DOHH2 (cell line): ENCODE data around the gene MAST3.

Experiments used
- EZH2phosphoT487 ChIP-seq: fragments of 200-600 bp; sonication (generic); IDR thresholded peaks from 2 replicates; pipeline ENCODE4 v1.6.1; 2017; ENCODE audit warnings: borderline replicate concordance, mild to moderate bottlenecking, antibody characterized with exemption, low read length, moderate library complexity, mixed read lengths
- TF ChIP-seq, protein P1 (sequence below): fragments of 200-600 bp; sonication (generic); IDR thresholded peaks from one replicate; pipeline ENCODE4 v1.5.1; 2014; ENCODE audit warnings: antibody characterized with exemption, mild to moderate bottlenecking, low read depth, low read length; ENCODE audit not compliant: poor library complexity, severe bottlenecking

DNA sequence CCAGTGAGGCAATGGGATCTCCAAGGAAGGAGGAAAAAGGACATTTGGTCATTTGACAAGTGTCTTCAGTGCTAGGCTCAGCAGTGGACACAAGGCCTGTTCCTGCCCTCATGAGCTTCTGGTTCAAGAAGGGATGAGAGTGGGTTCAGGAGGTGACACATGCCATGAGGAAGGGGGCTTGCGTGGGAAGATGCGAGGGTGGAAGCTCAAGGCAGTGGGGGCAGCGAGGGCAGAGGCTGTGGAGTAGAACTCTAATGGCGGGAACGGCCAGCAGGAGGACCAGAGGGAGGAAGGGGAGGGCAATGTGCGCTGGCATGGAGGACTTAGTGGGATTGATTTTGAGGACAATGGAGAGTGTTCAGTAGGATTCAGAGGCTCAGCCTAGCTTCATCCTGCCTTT, 58.7 kb downstream of the MAST3 start:
- TF ChIP-seq, protein P1, sequence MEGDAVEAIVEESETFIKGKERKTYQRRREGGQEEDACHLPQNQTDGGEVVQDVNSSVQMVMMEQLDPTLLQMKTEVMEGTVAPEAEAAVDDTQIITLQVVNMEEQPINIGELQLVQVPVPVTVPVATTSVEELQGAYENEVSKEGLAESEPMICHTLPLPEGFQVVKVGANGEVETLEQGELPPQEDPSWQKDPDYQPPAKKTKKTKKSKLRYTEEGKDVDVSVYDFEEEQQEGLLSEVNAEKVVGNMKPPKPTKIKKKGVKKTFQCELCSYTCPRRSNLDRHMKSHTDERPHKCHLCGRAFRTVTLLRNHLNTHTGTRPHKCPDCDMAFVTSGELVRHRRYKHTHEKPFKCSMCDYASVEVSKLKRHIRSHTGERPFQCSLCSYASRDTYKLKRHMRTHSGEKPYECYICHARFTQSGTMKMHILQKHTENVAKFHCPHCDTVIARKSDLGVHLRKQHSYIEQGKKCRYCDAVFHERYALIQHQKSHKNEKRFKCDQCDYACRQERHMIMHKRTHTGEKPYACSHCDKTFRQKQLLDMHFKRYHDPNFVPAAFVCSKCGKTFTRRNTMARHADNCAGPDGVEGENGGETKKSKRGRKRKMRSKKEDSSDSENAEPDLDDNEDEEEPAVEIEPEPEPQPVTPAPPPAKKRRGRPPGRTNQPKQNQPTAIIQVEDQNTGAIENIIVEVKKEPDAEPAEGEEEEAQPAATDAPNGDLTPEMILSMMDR, result no peak
- no peak for TF ChIP-seq EZH2phosphoT487
